CD4-positive, alpha-beta T cell (primary cell): Measurements from ENCODE around the gene LRP1B. TPM values are rescaled to one million over a fixed set of nuclear protein-coding genes. Genes with fewer than 3 reads are reported as not detected.

Experiments
- ATAC-seq: fragments of 200-7000 bp; cut with Tn5 transposase; one replicate; pipeline ENCODE4 v1.10.0; 2022; ENCODE audit warnings: mild to moderate bottlenecking; ENCODE audit not compliant: poor library complexity
- CTCF ChIA-PET: fragments of 350-600 bp; sonication (Branson Sonifier 250); formaldehyde crosslinking; loops from one replicate; lab custom pipeline; 2021; ENCODE audit warnings: antibody characterized with exemption, inconsistent platforms; lab: Charles Lee
- POLR2A ChIA-PET: fragments of 350-600 bp; sonication (Branson Sonifier 250); formaldehyde crosslinking; loops from one replicate; lab custom pipeline; 2021; ENCODE audit warnings: antibody characterized with exemption, inconsistent platforms; lab: Charles Lee
- DNase-seq, 14 experiments: peaks; one replicate each; pipeline ENCODE4 v3.0.0-alpha.2; 2013 to 2020; ENCODE audit warnings: mixed read lengths in 2 of 14
- H3K27ac ChIP-seq, 2 donors: one replicate each; pipeline versions ENCODE4 v1.5.1 to v1.7.0; 2013; ENCODE audit warnings: low read length in 2 of 2, low read depth in 1 of 2, mild to moderate bottlenecking in 1 of 2
- H3K27me3 ChIP-seq, 2 experiments: 1 replicate in 1 of 2; 2 replicates in 1 of 2; pipeline versions ENCODE4 v1.6.1 to v1.7.0; 2013; ENCODE audit warnings: low read length in 2 of 2, control low read depth in 1 of 2, mild to moderate bottlenecking in 1 of 2, moderate library complexity in 1 of 2; ENCODE audit not compliant: insufficient read depth in 2 of 2, control insufficient read depth in 1 of 2
- H3K36me3 ChIP-seq: one replicate; pipeline ENCODE4 v1.6.1; 2013; ENCODE audit warnings: low read length, control low read depth; ENCODE audit not compliant: insufficient read depth
- H3K4me1 ChIP-seq: one replicate; pipeline ENCODE4 v1.6.1; 2013; ENCODE audit warnings: low read length, control low read depth; ENCODE audit not compliant: insufficient read depth
- H3K4me3 ChIP-seq: one replicate; pipeline ENCODE4 v1.5.1; 2013; ENCODE audit warnings: mild to moderate bottlenecking, low read length, moderate library complexity
- H3K9me3 ChIP-seq, 2 experiments: 1 replicate in 1 of 2; 2 replicates in 1 of 2; pipeline versions ENCODE4 v1.6.1 to v1.7.0; 2013; ENCODE audit warnings: low read length in 2 of 2, mild to moderate bottlenecking in 2 of 2, control low read depth in 1 of 2, moderate library complexity in 1 of 2; ENCODE audit not compliant: control insufficient read depth in 1 of 2, insufficient read depth in 1 of 2
- H3K27ac Mint-ChIP-seq: one replicate; pipeline ENCODE4 v1.8.0; 2020; ENCODE audit warnings: mixed read lengths
- H3K27me3 Mint-ChIP-seq: one replicate; pipeline ENCODE4 v1.8.0; 2021; ENCODE audit warnings: mixed read lengths
- H3K36me3 Mint-ChIP-seq: one replicate; pipeline ENCODE4 v1.8.0; 2021; ENCODE audit warnings: low read depth, mixed read lengths
- H3K4me1 Mint-ChIP-seq: one replicate; pipeline ENCODE4 v1.8.0; 2021; ENCODE audit warnings: low read depth, mixed read lengths
- H3K4me3 Mint-ChIP-seq: one replicate; pipeline ENCODE4 v1.8.0; 2020; ENCODE audit warnings: mild to moderate bottlenecking, mixed read lengths
- H3K9me3 Mint-ChIP-seq: one replicate; pipeline ENCODE4 v1.8.0; 2020; ENCODE audit warnings: mixed read lengths
- intact Hi-C, 2 experiments: fragments of 100-400 bp; cut with DNase I in 1 of 2; cut with micrococcal nuclease in 1 of 2; formaldehyde crosslinking; loops; one replicate each; pipeline versions ENCODE4 v1.15.1 to v1.9.0; 2023 to 2025; cut with DNase I, micrococcal nuclease
- total RNA-seq, 174 experiments: library from RNA in 2 of 174; stranded (reverse) in 2 of 174; gene quantifications; one replicate each; pipeline ENCODE4 v1.2.3 and lab custom pipeline; 2021 to 2026
- TF ChIP-seq, protein P1 (sequence below): fragments of 200-600 bp; IDR thresholded peaks from one replicate; pipeline ENCODE4 v1.8.0; 2022; ENCODE audit warnings: antibody characterized with exemption, mild to moderate bottlenecking

The LRP1B gene
- total RNA-seq, 2 experiments from 2014 or later, result not detected

DNA sequence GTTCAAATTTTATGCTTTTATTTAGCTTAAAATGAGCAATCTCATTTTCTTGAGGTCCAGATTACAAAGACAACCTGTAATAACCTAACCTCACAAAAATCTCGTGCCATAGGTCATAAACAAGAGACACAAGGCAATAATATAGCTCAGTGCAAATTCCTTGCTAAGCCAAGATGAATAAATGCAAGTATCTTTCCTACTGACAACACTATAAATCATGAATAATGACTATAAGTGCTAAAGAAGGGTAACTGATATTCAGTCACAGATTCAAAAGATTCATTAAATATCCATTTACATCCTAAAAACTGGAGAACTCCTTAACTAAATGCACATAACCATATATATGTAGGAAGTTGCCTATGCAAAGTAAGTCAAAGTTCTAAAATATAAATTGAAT is 1641.6 kb downstream of the LRP1B start:
- no peaks in the 10 kb centered on the region for H3K36me3 ChIP-seq
- Mint-ChIP-seq H3K4me1 (no peaks in the 10 kb centered on the region), H3K9me3 (peaks cover 9% of the 10 kb centered on the region), H3K27me3 (no peaks in the 10 kb centered on the region), H3K36me3 (no peaks in the 10 kb centered on the region), H3K4me3 (no peak overlapping the region), H3K27ac (no peak overlapping the region)
- no peak for ATAC-seq
- no peak overlapping the region for H3K27ac ChIP-seq
- TF ChIP-seq, protein P1, sequence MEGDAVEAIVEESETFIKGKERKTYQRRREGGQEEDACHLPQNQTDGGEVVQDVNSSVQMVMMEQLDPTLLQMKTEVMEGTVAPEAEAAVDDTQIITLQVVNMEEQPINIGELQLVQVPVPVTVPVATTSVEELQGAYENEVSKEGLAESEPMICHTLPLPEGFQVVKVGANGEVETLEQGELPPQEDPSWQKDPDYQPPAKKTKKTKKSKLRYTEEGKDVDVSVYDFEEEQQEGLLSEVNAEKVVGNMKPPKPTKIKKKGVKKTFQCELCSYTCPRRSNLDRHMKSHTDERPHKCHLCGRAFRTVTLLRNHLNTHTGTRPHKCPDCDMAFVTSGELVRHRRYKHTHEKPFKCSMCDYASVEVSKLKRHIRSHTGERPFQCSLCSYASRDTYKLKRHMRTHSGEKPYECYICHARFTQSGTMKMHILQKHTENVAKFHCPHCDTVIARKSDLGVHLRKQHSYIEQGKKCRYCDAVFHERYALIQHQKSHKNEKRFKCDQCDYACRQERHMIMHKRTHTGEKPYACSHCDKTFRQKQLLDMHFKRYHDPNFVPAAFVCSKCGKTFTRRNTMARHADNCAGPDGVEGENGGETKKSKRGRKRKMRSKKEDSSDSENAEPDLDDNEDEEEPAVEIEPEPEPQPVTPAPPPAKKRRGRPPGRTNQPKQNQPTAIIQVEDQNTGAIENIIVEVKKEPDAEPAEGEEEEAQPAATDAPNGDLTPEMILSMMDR, result no peak
- intact Hi-C loops, result no loop called here
- no peaks in the 10 kb centered on the region for H3K4me1 ChIP-seq
- no peak for DNase-seq
- no peak overlapping the region for H3K4me3 ChIP-seq
- H3K27me3 ChIP-seq, result no peaks in the 10 kb centered on the region
- CTCF ChIA-PET, result no interaction called here
- no peaks in the 10 kb centered on the region for H3K9me3 ChIP-seq
- POLR2A ChIA-PET, result no interaction called here

DNA sequence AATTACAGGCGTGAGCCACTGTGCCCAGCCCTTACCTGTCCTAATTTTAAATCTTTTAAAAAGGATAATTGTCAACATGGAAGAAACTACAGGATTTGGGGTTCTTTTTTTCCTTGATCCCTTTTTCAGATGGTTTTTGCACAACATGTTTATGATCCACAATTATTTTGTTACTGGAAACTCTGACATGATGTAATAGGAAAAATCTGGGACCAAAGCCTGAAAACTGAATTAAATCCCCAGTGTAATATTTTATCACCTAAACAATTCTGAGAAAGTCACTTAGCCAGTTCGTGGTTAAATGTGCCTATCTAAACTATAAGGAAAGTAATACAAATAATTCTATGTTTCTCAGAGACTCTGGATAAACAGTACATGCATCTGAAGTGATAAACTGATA is 1649.7 kb downstream of the LRP1B start:
- Mint-ChIP-seq H3K9me3 (peaks cover 11% of the 10 kb centered on the region), H3K27ac (no peak overlapping the region), H3K4me3 (no peak overlapping the region), H3K27me3 (no peaks in the 10 kb centered on the region), H3K36me3 (no peaks in the 10 kb centered on the region), H3K4me1 (no peaks in the 10 kb centered on the region)
- Histone ChIP-seq H3K27me3 (no peaks in the 10 kb centered on the region), H3K36me3 (no peaks in the 10 kb centered on the region), H3K4me3 (no peak overlapping the region), H3K4me1 (no peaks in the 10 kb centered on the region), H3K27ac (no peak overlapping the region), H3K9me3 (peaks cover 0 to 7% of the 10 kb centered on the region in 2 experiments)
- intact Hi-C loops, result no loop called here
- CTCF ChIA-PET, result no interaction called here
- POLR2A ChIA-PET, result no interaction called here
- no peak for DNase-seq
- no peak for ATAC-seq
- TF ChIP-seq, protein P1, result no peak

DNA sequence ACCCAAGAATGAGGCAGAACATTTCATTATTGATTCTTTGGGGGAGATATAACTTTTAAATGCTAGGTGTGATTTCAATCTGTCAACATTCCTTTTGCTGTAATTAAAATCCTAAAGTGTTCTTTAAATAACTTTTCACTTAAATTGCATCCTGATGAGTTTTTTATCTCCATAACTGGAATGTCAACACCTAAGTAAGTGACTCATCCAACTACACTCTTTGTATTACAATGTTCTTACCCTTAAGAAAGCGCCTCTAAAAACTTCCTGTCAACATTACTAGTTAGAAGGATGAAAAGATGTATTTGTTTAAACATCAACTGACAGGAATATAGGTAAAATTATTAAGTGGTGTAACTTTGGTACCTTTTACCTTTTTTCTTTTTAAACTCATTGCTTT is 1657.0 kb downstream of the LRP1B start:
- Mint-ChIP-seq H3K4me1 (no peaks in the 10 kb centered on the region), H3K9me3 (peaks cover 4% of the 10 kb centered on the region)
- no peak for ATAC-seq

More for the DNA sequence above, 1657.0 kb downstream of the LRP1B start:
- no peak overlapping the region for H3K4me3 ChIP-seq
- Mint-ChIP-seq H3K4me3 (no peak overlapping the region), H3K27ac (no peak overlapping the region), H3K36me3 (no peaks in the 10 kb centered on the region), H3K27me3 (no peaks in the 10 kb centered on the region)
- H3K9me3 ChIP-seq, result peaks cover 0 to 7% of the 10 kb centered on the region in 2 experiments
- H3K36me3 ChIP-seq, result no peaks in the 10 kb centered on the region
- no peak overlapping the region for H3K27ac ChIP-seq
- TF ChIP-seq, protein P1, result no peak
- intact Hi-C loops, result no loop called here
- no peaks in the 10 kb centered on the region for H3K4me1 ChIP-seq
- DNase-seq, result no peak
- CTCF ChIA-PET, result no interaction called here
- POLR2A ChIA-PET, result no interaction called here
- no peaks in the 10 kb centered on the region for H3K27me3 ChIP-seq
